Neuronal stem cell (in vitro differentiated cells): ENCODE measurements around the gene SLC12A7.

Experiments
- DNase-seq: peaks from one replicate; pipeline ENCODE4 v3.0.0-alpha.2; 2013; ENCODE audit warnings: low spot score
- H2AFZ ChIP-seq: one replicate; pipeline ENCODE4 v1.6.1; 2013; ENCODE audit warnings: mild to moderate bottlenecking, low read length, inconsistent platforms
- H2AK5ac ChIP-seq: 2 replicates; pipeline ENCODE4 v1.6.1; 2013; ENCODE audit warnings: low read depth, mild to moderate bottlenecking, inconsistent platforms, low read length, moderate library complexity, mixed read lengths
- H2BK120ac ChIP-seq: 2 replicates; pipeline ENCODE4 v1.6.1; 2013; ENCODE audit warnings: low read depth, mild to moderate bottlenecking, inconsistent platforms, low read length, moderate library complexity, mixed read lengths
- H2BK12ac ChIP-seq: one replicate; pipeline ENCODE4 v1.6.1; 2013; ENCODE audit warnings: low read length, inconsistent platforms
- H2BK15ac ChIP-seq: 2 replicates; pipeline ENCODE4 v1.6.1; 2013; ENCODE audit warnings: mild to moderate bottlenecking, low read length, inconsistent platforms, mixed read lengths
- H2BK5ac ChIP-seq: one replicate; pipeline ENCODE4 v1.6.1; 2013; ENCODE audit warnings: inconsistent platforms, mild to moderate bottlenecking, low read length, moderate library complexity
- H3K14ac ChIP-seq: one replicate; pipeline ENCODE4 v1.6.1; 2013; ENCODE audit warnings: low read length, inconsistent platforms
- H3K18ac ChIP-seq: 2 replicates; pipeline ENCODE4 v1.6.1; 2013; ENCODE audit warnings: low read length, inconsistent platforms
- H3K23ac ChIP-seq: 2 replicates; pipeline ENCODE4 v1.6.1; 2013; ENCODE audit warnings: low read depth, mild to moderate bottlenecking, mixed read lengths, low read length, inconsistent platforms; ENCODE audit not compliant: poor library complexity
- H3K27ac ChIP-seq: replicated peaks from 3 replicates; pipeline ENCODE4 v1.5.1; 2013; ENCODE audit warnings: low read length, inconsistent platforms
- H3K27me3 ChIP-seq, 3 experiments: 2 replicates each; pipeline ENCODE4 v1.6.1; 2013; ENCODE audit warnings: low read length in 3 of 3, mild to moderate bottlenecking in 2 of 3, inconsistent platforms in 1 of 3, low read depth in 1 of 3, mixed read lengths in 1 of 3, moderate library complexity in 1 of 3; ENCODE audit not compliant: control insufficient read depth in 3 of 3, insufficient read depth in 3 of 3
- H3K36me3 ChIP-seq, 2 donors: replicated peaks in 1 of 2; 2 replicates each; pipeline ENCODE4 v1.6.1; 2013; ENCODE audit warnings: low read length in 2 of 2; ENCODE audit not compliant: control insufficient read depth in 2 of 2, insufficient read depth in 2 of 2
- H3K4ac ChIP-seq: 2 replicates; pipeline ENCODE4 v1.6.1; 2013; ENCODE audit warnings: inconsistent platforms, mild to moderate bottlenecking, low read length, moderate library complexity
- H3K4me1 ChIP-seq, 2 donors: 1 replicate in 1 of 2; 2 replicates in 1 of 2; pipeline ENCODE4 v1.6.1; 2013; ENCODE audit warnings: low read length in 2 of 2, low read depth in 1 of 2; ENCODE audit not compliant: control insufficient read depth in 2 of 2, insufficient read depth in 1 of 2
- H3K4me2 ChIP-seq: one replicate; pipeline ENCODE4 v1.6.1; 2013; ENCODE audit warnings: mild to moderate bottlenecking, low read length, inconsistent platforms; ENCODE audit not compliant: insufficient read depth, poor library complexity, severe bottlenecking
- H3K4me3 ChIP-seq, 2 donors: 2 replicates each; pipeline ENCODE4 v1.5.1; 2013; ENCODE audit warnings: low read length in 2 of 2, mild to moderate bottlenecking in 2 of 2, inconsistent platforms in 1 of 2, moderate library complexity in 1 of 2
- H3K79me1 ChIP-seq: one replicate; pipeline ENCODE4 v1.6.1; 2013; ENCODE audit warnings: low read depth, mild to moderate bottlenecking, inconsistent platforms, low read length, moderate library complexity
- H3K9ac ChIP-seq: one replicate; pipeline ENCODE4 v1.6.1; 2013; ENCODE audit warnings: mild to moderate bottlenecking, low read depth, low read length, inconsistent platforms; ENCODE audit not compliant: poor library complexity
- H3K9me3 ChIP-seq, 2 donors: replicated peaks in 1 of 2; 2 replicates each; pipeline versions ENCODE3 to v1.6.1; 2013; ENCODE audit warnings: low read length in 2 of 2, mild to moderate bottlenecking in 2 of 2, inconsistent platforms in 1 of 2, low read depth in 1 of 2, mixed read lengths in 1 of 2, moderate library complexity in 1 of 2; ENCODE audit not compliant: control insufficient read depth in 2 of 2, insufficient read depth in 1 of 2
- H4K8ac ChIP-seq: one replicate; pipeline ENCODE4 v1.6.1; 2013; ENCODE audit warnings: low read depth, mild to moderate bottlenecking, inconsistent platforms, low read length, moderate library complexity
- H4K91ac ChIP-seq: one replicate; pipeline ENCODE4 v1.6.1; 2013; ENCODE audit warnings: low read length, low read depth, mild to moderate bottlenecking, inconsistent platforms; ENCODE audit not compliant: poor library complexity
- WGBS, 2 donors: extraction: QIAGEN DNeasy Blood & Tissue Kit; methylation state at CpG; one replicate each; pipeline ENCODE4 v1.1.7; 2013; ENCODE audit warnings: missing lambda C conversion rate in 2 of 2, mixed read lengths in 1 of 2; ENCODE audit not compliant: insufficient read length in 2 of 2, insufficient replicate concordance in 1 of 2; ENCODE audit errors: extremely low coverage in 2 of 2; 5-methylcytosine and 5-hydroxymethylcytosine counted together

The SLC12A7 gene

DNA sequence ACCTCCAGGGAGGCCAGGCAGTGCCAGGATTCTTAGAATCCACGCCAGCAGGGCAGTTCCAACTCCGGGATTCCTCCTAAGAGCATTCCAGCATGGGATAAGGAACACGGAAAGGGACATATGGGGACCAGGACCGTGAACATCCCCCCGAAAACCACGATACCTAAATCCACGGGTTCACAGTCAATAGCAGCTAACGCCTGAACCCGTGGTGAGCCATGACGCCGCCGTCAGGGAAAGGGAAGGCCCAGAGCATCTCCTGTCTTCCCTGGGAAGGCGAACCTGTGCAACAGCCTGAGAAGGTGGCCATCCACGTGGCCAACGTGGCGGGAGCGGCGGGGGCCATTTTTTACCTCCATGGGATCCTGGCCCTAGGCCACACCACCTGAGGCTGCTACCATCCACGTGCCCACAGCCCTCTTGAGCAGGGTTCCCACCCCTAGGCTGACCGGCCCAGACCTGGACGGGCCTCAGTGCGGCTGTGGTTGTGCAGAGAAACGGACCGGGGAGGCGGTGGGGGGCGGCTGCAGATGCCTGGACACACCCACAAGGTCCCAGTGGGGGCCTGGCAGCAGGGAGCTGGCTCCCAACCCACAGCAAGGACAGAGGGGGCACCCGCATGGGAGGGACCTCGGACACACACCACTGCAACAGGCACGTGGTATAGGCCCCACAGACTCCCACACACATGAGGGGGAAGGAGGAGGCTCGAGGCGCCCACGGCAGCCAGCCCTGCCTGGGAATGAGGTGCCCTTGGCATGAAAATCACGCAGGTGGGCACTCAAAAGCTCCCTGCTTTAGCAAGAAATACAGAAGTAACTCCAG lies 42.8 kb downstream of the SLC12A7 start:
- peak overlapping the region; percentile 96 for H3K23ac ChIP-seq

DNA sequence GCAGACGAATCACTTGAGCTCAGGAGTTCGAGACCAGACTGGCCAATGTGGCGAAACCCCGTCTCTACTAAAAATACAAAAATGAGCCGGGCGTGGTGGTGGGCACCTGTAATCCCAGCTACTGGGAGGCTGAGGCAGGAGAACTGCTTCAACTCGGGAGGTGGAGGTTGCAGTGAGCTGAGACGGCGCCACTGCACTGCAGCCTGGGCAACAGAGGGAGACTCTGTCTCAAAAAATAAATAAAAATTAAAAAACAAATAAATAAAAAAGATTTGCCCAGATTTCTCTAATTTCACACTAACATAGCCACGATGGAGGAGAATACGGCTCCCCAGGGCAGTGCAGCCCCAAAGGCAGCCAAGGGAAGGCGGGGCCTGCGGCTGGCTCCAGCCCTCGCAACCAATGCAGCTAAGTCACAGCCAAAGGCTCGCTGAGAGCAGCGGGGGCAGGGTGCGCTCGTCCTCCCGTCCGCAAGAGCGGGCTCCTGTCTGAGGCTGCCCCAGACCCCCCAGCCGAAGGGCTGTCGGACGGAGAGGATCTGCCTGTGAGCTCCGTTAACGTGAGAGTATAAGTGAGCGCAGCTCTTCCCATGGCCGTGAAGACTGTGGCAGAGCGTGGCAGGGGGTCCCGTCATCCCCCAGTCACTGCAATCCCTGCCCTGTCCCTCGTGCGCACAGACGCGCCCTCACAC lies 43.5 kb downstream of the SLC12A7 start:
- no peak overlapping the region for H4K8ac ChIP-seq
- H2BK15ac ChIP-seq = no peak overlapping the region
- H3K9ac ChIP-seq = peak overlapping the region; percentile 44
- H3K4ac ChIP-seq = no peak overlapping the region
- peak overlapping the region; percentile 75 for H2BK5ac ChIP-seq
- H3K4me3 ChIP-seq = no peak overlapping the region
- no peak overlapping the region for H2AK5ac ChIP-seq
- no peak overlapping the region for H4K91ac ChIP-seq
- H2BK120ac ChIP-seq = no peak overlapping the region
- H2BK12ac ChIP-seq = peak overlapping the region; percentile 73
- DNase-seq = no peak
- WGBS, 2 donors = no CpG with 5 or more reads among the region's 34 CpGs
- no peaks in the 10 kb centered on the region for H3K27me3 ChIP-seq
- peaks cover 16 to 20% of the 10 kb centered on the region in 2 donors for H3K36me3 ChIP-seq
- no peak overlapping the region for H3K27ac ChIP-seq
- peaks cover 17% of the 10 kb centered on the region for H3K79me1 ChIP-seq
- H3K14ac ChIP-seq = peak overlapping the region; percentile 94
- H3K9me3 ChIP-seq = peaks cover 0 to 2% of the 10 kb centered on the region in 2 donors
- peaks cover 0 to 2% of the 10 kb centered on the region in 2 donors for H3K4me1 ChIP-seq
- H2AFZ ChIP-seq = no peak overlapping the region
- H3K23ac ChIP-seq = peak overlapping the region; percentile 96
- H3K4me2 ChIP-seq = no peak overlapping the region
- peak overlapping the region; percentile 48 for H3K18ac ChIP-seq

More for the DNA sequence above, 42.8 kb downstream of the SLC12A7 start:
- no peak overlapping the region for H2AK5ac ChIP-seq
- no peak overlapping the region for H2BK12ac ChIP-seq
- H2AFZ ChIP-seq = no peak overlapping the region
- peak overlapping the region; percentile 75 for H2BK5ac ChIP-seq
- no peak overlapping the region for H2BK120ac ChIP-seq
- H4K8ac ChIP-seq = peak overlapping the region; percentile 43
- peak overlapping the region; percentile 94 for H3K14ac ChIP-seq
- H4K91ac ChIP-seq = no peak overlapping the region
- peaks cover 16 to 20% of the 10 kb centered on the region in 2 donors for H3K36me3 ChIP-seq
- no peak for DNase-seq
- H3K27me3 ChIP-seq = no peaks in the 10 kb centered on the region
- no peak overlapping the region for H2BK15ac ChIP-seq
- H3K4me3 ChIP-seq = no peak overlapping the region
- H3K4me1 ChIP-seq = peaks cover 0 to 2% of the 10 kb centered on the region in 2 donors
- peak overlapping the region; percentile 23 for H3K4ac ChIP-seq
- H3K4me2 ChIP-seq = no peak overlapping the region
- no peak overlapping the region for H3K27ac ChIP-seq
- peak overlapping the region; percentile 44 for H3K9ac ChIP-seq
- peaks cover 0 to 2% of the 10 kb centered on the region in 2 donors for H3K9me3 ChIP-seq
- H3K18ac ChIP-seq = peak overlapping the region; percentile 48
- H3K79me1 ChIP-seq = peaks cover 17% of the 10 kb centered on the region
- no CpG with 5 or more reads among the region's 33 CpGs for WGBS, 2 donors

DNA sequence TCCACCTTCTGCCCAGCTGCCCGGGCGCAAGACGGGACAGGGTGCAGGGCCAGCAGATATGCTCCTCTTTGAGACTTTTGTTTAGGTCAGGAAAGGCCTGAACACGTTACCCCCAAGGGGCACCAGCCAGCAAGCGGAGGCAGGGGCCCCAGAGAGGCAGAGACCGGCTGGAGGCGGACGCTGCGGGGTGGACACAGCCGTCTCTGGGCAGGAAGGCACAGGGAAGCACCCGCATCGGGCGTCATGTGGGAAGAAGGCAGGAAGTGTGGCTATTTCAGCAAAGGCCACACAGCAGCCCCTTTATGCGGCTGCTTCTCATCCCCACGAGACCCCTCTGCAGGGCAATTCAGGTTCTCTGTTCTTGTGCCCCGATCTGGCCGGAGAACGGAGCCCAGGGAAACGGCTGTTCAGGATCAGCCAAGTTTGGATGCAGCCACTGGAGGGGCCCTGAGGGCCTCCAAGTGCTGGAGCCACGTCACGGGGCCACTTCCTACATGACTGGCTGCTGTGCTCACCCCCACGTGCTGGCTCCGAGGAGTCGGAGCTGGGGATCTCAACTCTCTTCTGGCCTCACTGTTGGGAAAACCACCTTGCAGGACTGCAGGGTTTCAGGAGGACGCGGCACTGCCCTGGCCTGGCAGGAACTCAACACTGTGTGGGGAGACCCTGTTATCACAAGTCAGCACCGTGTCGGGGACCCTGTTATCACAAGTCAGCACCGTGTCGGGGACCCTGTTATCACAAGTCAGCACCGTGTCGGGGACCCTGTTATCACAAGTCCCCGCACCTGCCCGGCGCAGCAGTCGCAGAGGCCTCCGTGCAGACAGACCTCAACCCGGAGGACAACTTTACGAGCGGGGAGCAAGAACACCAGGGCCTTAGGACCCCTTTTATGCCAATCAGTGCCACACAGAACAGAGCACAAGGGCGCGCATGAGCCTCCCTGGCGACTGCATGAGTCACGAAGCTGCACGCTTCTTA lies 44.4 kb downstream of the SLC12A7 start:
- DNase-seq = no peak
- no peak overlapping the region for H3K4ac ChIP-seq
- H3K4me2 ChIP-seq = no peak overlapping the region
- H3K14ac ChIP-seq = no peak overlapping the region
- H3K27ac ChIP-seq = no peak overlapping the region
- H3K36me3 ChIP-seq = peaks cover 22 to 23% of the 10 kb centered on the region in 2 donors
- no peak overlapping the region for H2BK120ac ChIP-seq
- H2BK12ac ChIP-seq = no peak overlapping the region
- no peak overlapping the region for H3K9ac ChIP-seq
- no peak overlapping the region for H4K91ac ChIP-seq
- H3K79me1 ChIP-seq = peaks cover 17% of the 10 kb centered on the region
- H2BK15ac ChIP-seq = no peak overlapping the region
- H3K9me3 ChIP-seq = peaks cover 0 to 2% of the 10 kb centered on the region in 2 donors
- no peak overlapping the region for H2AK5ac ChIP-seq
- no peak overlapping the region for H3K18ac ChIP-seq
- no peak overlapping the region for H3K4me3 ChIP-seq
- WGBS, 2 donors = no CpG with 5 or more reads among the region's 45 CpGs
- H2BK5ac ChIP-seq = peak overlapping the region; percentile 82
- no peaks in the 10 kb centered on the region for H3K27me3 ChIP-seq
- peak overlapping the region; percentile 34 for H3K23ac ChIP-seq
- H4K8ac ChIP-seq = no peak overlapping the region
- H3K4me1 ChIP-seq = peaks cover 0 to 2% of the 10 kb centered on the region in 2 donors
- no peak overlapping the region for H2AFZ ChIP-seq
